ENCODE results near the gene C11orf16.

- TF ChIP-seq, protein P1, sequence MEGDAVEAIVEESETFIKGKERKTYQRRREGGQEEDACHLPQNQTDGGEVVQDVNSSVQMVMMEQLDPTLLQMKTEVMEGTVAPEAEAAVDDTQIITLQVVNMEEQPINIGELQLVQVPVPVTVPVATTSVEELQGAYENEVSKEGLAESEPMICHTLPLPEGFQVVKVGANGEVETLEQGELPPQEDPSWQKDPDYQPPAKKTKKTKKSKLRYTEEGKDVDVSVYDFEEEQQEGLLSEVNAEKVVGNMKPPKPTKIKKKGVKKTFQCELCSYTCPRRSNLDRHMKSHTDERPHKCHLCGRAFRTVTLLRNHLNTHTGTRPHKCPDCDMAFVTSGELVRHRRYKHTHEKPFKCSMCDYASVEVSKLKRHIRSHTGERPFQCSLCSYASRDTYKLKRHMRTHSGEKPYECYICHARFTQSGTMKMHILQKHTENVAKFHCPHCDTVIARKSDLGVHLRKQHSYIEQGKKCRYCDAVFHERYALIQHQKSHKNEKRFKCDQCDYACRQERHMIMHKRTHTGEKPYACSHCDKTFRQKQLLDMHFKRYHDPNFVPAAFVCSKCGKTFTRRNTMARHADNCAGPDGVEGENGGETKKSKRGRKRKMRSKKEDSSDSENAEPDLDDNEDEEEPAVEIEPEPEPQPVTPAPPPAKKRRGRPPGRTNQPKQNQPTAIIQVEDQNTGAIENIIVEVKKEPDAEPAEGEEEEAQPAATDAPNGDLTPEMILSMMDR (IDR thresholded peaks at IDR 0.05) = no peak
- TF ChIP-seq EP300 (IDR thresholded peaks at IDR 0.05) = no peak
Observed at GRCh38 chr11:8871171-8871775, 61.5 kb downstream of the C11orf16 start.
